ENCODE measurements around the gene AHCYL2.
"Not testable (repeated sequence)": the region's sequence is repeated elsewhere in the genome, so short reads cannot be mapped to it uniquely, and the experiment has no call there.

AHCYL2 gene

DNA sequence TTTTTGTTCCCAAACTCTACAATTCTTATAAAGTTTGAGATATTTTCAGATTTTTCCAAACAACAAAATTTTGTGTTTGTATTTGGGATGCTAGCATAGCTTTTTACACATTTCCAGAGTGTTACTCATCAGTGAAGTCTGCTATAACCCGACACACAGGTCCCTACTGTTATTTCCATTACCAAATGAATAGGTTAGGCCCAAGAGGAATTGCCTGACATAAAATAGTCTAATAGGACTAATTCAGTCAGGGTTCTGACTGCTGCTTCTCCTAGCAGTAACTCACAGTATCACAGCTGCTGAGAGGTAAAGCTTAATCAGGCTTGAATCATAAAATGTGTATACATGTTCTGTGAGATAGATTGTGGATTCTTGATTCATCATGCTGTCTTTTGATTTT is 160.3 kb downstream of the AHCYL2 start:
- DNase-seq (ENCODE audit: low read depth), result peak; percentile 35

DNA sequence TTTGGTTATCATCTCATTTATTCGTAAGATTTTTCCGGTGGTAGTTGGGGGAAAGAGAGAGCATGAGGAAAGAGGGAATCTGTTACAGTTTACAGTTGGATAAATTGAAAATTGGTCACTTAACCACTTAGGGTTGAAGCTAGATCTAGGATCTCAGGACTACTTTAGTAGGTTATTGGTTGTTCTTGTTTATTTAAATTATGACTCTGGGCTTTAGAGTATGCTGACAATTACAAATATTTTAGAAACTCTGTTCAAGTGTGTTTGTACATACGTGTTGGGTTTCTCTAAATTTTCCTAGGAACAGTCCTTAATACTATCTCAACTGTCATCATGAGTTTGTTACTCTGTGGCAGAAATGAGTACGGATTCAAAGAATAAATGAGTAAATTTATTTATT is 160.8 kb downstream of the AHCYL2 start:
- DNase-seq (ENCODE audit: low read depth), result no peak

GRCh38 chr7:129386506-129386905 is 161.7 kb downstream of the AHCYL2 start:
- DNase-seq (ENCODE audit: low read depth), result no peak

DNA sequence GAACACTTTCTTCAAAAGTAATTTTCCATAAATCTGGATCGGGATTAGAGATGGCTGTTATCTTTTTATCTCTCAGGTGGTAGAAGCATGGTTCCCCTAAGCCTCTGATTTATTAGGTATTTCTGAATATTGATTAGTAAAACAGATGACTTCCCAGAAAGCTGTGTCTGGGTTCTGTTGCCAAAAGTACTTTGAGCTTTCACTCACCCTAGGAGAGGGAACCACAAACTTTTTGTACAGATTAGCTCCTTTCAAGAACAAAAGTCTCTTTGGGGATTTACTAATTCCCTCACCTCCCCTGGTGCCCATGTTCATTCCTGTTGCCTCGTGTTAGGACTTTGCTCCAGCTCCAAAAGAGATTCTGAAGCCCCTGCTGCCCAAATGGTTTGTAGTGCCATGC is 162.7 kb downstream of the AHCYL2 start:
- DNase-seq (ENCODE audit: low read depth), result no peak

DNA sequence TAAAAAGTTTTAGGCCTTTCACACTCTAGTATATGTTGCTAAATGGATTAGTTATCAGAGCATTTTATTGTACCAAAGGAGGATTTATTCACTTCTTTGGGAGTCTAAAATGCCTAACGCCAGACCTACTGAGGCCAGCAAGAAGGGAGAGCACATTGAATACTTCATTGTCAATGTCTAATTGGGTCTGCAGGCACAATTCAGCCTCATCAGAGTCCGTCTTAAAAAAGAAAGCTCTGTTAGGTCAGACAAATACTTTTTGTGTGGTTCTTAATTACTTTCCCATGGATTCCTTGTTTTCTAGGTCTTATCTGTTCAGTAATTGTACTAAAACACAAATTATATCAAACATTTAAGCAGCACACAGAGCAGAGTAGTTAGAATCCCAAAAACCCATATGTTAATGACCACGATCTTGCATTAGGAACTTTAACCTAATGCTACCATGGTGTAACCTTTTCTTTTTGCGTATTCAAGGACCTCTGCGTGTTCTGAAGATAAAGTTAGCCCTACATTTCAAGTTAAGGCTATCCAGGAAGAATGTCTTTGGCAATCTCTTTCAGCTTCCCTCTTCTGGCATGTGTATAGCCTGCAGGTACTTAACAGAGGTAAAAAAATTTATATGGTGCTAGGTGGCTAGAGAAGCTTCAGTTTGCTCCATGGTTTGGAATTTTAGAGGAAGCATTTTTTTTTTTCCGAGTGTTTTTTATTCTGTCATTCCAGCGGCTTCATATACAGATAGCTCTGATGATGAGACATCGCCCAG is 163.7 kb downstream of the AHCYL2 start:
- no peak for DNase-seq (ENCODE audit: low read depth)

GRCh38 chr7:129389829-129390228 is 165.0 kb downstream of the AHCYL2 start:
- DNase-seq (ENCODE audit: low read depth), result no peak

DNA sequence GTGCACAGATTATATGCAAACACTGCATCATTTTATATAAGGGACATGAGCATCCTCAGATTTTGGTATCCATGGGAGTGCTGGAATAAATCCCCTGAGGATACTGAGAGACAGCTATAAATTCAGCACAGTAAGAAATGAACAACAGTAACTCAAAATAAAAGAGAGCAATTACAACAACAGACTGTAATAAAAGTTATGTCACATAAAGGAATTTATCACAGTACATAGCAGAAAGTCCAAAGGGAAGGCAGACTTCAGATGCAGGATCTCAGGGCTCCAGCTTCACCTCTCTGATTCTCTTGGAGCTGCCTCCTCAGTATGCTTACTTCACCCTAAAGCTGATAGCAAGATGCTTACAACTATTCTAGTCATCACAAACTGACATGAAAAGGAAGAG is 165.5 kb downstream of the AHCYL2 start:
- no peak for DNase-seq (ENCODE audit: low read depth)

DNA sequence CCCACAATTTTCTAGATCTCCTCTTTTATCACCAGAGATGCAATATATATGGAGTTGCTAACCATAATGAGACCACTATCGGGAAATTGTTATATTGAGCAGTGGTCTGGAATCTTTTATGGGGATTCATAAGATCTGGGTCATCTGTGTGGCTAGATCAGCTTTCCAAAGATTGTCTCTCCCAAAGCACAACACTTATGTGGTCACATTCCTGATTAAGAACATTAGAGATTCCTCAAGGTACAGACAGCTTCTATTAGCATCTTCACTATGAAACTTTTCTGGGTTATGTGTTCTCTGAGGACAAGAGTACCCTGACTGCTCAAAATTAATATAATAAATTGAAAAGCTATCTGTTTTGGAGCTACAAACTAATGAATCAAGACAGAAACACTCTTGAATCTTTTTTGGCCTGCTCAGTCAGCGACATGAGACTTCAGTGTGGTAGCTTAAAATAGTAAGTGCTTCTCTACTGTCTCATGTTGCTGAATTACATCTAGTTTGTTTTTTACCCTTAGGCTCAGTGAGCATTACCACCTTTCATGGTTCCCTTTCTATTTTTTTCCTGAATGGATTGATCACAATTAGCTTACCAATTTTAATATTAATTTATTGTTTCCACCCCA is 166.8 kb downstream of the AHCYL2 start:
- no peak for DNase-seq (ENCODE audit: low read depth)

DNA sequence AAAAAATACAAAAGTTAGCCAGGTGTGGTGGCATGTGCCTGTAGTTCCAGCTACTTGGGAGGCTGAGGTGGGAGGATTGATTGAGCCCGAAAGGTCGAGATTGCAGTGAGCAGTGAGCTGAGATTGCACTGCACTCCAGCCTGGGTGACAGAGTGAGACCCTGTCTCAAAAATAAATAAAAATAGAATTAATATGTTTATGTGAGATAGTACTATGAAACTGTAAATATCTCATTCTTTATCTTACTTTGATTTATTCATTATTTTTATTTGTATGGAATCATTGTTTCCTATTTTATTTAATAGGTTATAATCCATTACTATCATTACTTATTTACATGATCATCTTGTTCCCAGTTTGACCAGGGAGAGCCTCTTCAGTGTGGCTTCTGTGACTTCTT is 168.4 kb downstream of the AHCYL2 start:
- DNase-seq (ENCODE audit: low read depth), result no peak

DNA sequence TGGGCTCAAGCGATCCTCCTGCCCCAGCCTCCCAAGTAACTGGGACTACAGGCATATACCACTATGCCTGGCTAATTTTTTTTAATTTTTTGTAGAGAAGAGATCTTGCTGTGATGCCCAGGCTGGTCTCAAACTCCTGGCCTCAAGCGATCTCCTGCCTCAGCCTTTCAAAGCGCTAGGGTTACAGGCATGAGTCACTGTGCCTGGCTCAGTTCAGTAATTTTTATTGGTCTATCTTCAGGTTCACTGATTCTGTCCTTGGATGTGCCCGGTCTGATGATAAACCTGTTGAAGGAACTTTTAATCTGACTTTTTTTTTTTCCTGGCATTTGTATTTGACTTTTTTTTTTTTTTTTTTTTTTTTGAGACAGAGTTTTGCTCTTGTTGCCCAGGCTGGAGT is 169.3 kb downstream of the AHCYL2 start:
- no peak for DNase-seq (ENCODE audit: low read depth)

DNA sequence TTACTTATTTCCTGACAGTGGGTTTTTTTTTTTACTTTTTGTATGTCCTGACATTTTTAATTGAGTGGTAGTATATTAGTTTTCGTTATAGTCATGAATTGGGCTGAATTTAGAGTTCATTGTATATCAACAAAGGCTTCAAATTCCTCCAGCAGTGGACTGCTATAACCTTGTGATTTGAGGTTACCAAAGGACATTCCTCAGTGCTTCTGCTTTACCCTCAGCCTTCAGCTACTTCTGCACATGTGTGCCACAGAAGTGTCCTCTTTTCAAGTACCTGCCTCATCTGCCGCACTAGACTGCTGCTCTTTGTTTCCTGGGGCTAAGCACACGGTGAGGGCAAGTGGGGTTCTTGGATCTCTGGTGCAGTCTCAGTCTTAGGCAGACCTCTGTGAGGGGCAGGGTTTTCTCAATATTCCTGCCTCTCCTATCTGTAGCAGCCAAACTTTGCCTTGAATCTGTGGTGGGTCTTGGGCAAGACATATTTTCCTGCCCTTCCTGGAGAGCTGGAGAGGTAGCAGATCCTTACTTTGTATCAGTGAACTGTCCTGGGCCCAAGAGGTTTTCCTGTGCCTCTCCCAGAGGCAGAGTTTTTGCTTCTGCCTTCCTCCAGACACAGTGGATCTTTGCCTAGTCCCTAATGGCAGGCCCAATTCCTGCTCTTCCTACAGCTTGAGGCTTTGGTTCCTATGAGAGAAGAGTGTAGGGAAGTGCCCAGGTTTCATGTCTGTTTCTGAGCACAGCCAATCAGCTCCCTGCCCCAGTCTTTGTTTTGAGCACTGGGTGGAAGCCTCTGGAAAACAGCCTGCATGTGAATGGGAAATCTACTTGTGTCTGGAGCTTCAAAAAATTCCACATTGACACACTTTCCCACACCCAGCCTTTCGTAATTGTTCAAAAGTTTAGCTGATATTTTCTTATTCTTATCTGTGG is 170.4 kb downstream of the AHCYL2 start:
- no peak for DNase-seq (ENCODE audit: low read depth)

DNA sequence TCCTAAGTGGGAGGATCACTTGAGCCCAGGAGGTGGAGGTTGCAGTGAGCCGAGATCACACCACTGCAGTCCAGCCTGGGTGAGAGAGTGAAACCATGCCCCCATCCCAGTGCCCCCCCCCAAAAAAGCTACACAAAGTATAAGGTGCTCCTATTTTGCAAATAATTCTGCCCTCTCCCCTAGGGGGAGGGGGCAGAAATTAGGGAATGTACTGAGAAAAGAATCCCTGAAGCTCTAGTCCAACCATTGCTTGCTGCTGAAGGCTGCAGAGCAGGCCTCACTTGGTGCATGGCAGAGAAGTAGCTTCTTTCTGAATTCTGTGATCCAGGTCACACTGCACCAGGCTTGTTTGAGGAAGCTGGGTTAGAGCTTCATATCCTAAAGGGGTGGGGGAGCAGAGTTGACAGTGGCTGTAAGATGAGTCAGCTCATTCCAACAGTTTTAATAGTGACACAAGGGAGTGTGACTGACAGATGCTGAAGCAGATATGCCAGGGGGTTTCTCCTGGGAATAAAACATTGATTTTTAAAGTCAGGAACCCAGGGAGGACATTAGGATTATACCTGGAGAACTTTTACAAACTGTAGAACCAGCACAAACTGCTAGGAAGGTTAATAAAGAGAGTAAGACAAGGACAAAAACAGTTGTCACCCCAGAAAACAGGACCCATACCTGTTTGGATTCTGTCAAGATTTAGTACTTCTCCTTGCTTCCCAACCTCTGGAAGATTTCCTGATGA is 176.6 kb downstream of the AHCYL2 start:
- DNase-seq (ENCODE audit: low read depth), result peak; percentile 22

DNA sequence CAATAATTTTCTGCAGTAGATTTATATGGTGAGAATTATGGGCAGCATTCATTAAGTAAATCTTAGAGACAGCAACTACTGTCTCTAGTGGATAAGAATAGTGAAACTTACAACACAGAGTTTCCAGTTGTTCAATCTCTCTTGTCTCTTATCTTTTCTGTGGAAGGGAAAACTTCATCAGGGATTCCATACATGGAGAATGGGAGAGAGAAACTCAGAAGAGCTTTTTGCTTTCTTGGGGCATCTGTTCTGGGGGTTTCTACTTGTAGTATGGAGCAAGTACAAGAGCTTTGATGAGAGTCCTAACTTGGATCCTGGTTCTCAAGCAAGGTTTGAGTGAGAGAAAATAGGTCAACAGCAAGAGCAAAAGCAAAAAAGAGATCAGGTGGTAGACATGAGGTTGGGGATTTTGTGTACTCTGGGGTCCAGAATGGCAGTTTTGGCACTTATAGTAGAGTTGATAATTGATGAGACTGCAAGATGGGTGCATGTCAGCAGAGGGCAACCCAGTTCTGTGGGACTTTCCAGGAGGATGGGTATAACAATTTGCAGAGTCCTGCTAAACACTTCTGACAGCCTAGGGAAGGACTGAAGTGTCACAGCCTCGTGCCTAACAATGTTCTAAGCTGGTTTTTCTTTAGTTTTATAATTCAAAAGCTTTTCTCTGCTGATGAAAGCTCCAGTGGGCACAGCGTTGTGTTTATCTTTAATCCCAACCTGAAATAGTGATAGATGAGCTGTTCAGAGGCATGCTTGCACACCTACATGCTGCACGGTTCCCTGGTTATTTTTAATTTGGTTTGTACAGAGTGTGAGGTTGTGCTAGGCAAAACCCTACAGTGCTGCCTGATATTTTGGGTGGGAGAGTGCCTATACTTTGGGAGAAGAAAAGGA is 177.4 kb downstream of the AHCYL2 start:
- no peak for DNase-seq (ENCODE audit: low read depth)

DNA sequence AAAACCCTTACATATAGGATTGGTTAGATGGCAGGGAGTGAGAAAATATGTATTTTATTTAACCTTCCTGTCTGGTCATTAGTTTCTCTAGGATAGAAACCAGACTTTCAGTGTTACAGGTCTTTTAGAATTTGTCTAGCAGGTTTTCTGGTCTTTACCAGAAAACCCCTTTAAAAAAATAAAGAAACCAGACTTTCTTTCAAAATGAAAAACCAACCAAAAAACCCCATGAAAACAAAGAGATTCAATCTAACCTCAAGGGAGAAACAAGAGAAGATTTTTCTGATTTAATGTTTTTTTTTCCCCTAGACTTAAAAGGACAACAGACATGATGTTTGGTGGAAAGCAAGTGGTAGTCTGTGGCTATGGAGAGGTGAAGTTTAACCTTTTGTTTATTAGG is 180.7 kb downstream of the AHCYL2 start:
- DNase-seq (ENCODE audit: low read depth), result no peak

DNA sequence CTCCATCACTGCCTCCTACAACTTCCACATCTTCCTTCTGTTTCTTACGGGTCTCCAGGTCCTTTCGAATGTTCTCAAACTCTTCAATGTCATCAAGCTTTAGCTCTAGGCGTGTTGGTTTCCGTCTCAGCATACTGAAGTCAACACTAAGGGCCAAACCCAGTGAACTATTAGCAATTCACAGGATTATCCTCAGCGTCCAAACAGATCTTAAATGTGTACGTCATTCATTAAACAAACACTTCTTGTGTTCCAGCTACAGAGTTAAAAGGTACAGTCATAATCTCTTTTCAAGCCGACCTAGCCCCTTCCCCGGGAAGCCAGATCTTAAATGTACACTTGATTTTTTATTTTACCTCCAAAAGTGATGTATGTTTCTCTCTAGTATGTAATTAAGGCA is 185.4 kb downstream of the AHCYL2 start:
- DNase-seq (ENCODE audit: low read depth), result not testable (repeated sequence)

DNA sequence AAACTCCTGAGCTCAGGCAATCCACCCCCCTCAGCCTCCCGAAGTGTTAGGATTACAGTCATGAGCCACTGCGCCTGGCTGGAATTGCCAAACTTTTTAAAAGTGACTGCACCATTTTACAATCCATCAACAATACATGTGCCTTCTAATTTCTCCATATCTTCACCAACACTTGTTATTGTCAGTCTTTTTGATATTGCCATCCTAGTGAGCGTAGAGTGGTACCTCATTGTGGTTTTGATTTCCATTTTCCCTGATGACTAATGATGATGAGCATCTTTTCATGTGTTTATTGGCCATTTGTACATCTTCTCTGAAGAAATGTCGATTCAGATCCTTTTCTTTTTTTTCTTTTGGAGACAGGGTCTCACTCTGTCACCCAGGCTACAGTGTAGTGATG is 187.7 kb downstream of the AHCYL2 start:
- no peak for DNase-seq (ENCODE audit: low read depth)

DNA sequence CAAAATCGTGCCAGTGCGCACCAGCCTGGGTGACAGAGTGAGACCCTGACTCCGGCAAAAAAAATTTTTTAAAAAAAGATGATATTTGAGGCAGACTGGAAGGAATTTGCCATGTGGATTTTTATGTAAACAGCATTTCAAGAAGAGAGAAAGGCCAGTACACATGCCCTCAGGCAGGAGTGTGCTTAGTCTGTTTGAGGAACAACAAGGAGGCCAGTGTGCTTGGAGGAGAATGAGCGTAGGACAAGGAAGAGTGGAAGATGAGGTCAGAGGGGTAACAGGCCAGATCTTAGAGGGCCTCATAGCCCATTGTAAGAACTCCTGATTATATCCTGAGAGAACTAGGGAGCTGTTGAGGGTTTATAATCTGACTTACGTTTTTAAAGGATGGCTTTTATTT is 192.2 kb downstream of the AHCYL2 start:
- DNase-seq (ENCODE audit: low read depth), result no peak

GRCh38 chr7:129421717-129422250 is 197.0 kb downstream of the AHCYL2 start:
- no peak for DNase-seq (ENCODE audit: low read depth)

DNA sequence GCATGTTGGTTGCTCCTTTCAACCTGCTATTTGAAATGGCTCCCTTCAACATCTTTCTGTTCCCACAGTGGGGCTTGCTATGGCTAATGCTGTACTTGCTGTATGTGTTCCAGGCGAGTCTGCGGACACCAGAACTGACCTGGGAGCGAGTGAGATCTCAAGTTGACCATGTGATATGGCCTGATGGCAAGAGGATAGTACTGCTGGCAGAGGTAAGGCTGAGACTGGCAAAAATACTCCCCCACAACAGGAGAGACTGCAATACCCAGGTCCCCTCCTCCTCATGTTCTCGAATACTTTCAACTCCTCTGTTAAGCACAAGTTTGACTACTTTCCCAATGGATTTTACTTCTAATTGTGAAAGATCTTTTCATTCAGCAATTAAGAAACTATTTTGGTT is 197.9 kb downstream of the AHCYL2 start:
- no peak for DNase-seq (ENCODE audit: low read depth)

- DNase-seq (ENCODE audit: low read depth), result peak; percentile 72
Measured at GRCh38 chr7:129423700-129424410, 199.0 kb downstream of the AHCYL2 start.

Data from iris pigment epithelial cell (primary cell).